HL-60 (cell line): ENCODE measurements around the gene CHST2.

Source experiments
- DNase-seq, 2 experiments: peaks; one replicate each; pipeline ENCODE4 v3.0.0-alpha.2; 2010 to 2020; ENCODE audit warnings: low read depth in 1 of 2, low spot score in 1 of 2
- H3K27ac ChIP-seq: fragments of 250-450 bp; sonication (Bioruptor Pico); replicated peaks from 2 replicates; pipeline ENCODE4 v1.5.1; 2020; ENCODE audit warnings: mild to moderate bottlenecking, moderate library complexity
- H3K27me3 ChIP-seq: fragments of 250-450 bp; sonication (Bioruptor Pico); 2 replicates; pipeline ENCODE4 v1.5.1; 2021; ENCODE audit warnings: mild to moderate bottlenecking, moderate library complexity; ENCODE audit not compliant: insufficient read depth, poor library complexity, severe bottlenecking
- H3K4me3 ChIP-seq: replicated peaks from 2 replicates; pipeline ENCODE4 v1.5.1; 2011; ENCODE audit warnings: mild to moderate bottlenecking, control low read depth, low read length; ENCODE audit not compliant: insufficient read depth
- GABPA ChIP-seq: IDR thresholded peaks from 2 replicates; pipeline ENCODE4 v1.6.1; 2012; ENCODE audit warnings: low read depth
- POLR2AphosphoS5 ChIP-seq: IDR thresholded peaks from 2 replicates; pipeline ENCODE4 v1.6.1; 2012; ENCODE audit warnings: low read depth
- SPI1 ChIP-seq: IDR thresholded peaks from 2 replicates; pipeline ENCODE4 v1.6.1; 2012; ENCODE audit warnings: low read depth, mild to moderate bottlenecking, borderline replicate concordance
- TF ChIP-seq, protein P1 (sequence below): IDR thresholded peaks from one replicate; pipeline ENCODE4 v1.5.1; 2011; ENCODE audit warnings: low read length, control low read depth, inconsistent platforms; ENCODE audit not compliant: insufficient read depth
- TF ChIP-seq, protein P2 (sequence below): IDR thresholded peaks from 2 replicates; pipeline ENCODE4 v1.6.1; 2012; ENCODE audit warnings: low read depth; ENCODE audit not compliant: insufficient replicate concordance

Gene CHST2

DNA sequence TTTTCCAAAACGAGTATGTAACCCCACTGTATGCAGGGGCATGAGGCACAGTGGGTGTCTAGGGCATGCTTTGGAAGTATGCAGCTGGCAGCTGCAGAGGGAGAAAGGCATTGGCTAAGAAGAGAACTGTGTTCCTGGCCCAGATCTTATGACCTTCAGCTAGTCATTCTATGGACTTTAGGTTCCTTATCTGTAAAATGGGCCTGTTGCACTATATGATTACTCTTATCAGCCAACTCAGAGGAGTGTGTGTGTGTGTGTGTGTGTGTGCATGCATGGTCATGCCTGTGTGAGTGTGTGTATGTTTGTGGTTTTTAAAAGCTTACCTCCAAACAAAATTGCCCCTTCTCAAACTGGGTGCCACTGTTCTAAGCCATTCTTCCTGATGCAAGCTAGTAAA is 27.4 kb upstream of the CHST2 start:
- no peaks in the 10 kb centered on the region for H3K27me3 ChIP-seq
- H3K4me3 ChIP-seq: no peak overlapping the region
- no peak for DNase-seq
- TF ChIP-seq SPI1 (no peak), POLR2AphosphoS5 (no peak)
- H3K27ac ChIP-seq: no peak overlapping the region

DNA sequence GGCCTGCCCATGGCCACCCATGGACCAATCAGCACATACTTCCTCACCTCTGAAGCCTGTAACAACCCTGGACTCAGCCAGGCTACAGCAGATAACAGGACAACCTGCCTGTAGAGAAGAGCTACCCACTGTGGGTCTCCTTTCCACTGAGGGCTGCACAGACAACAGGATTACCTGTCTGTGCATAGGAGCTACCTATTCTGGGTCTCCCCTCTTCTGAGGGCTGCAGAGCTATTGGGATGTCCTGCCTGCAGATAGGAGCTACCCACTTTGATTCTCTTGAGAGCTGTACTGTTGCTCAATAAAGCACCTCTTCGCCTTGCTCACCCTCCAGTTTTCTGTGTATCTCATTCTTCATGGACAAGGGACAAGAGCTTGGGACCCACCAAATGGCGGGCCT is 23.8 kb upstream of the CHST2 start:
- Histone ChIP-seq H3K27ac (no peak overlapping the region), H3K4me3 (no peak overlapping the region), H3K27me3 (peaks cover 2% of the 10 kb centered on the region)
- TF ChIP-seq SPI1 (no peak), GABPA (no peak), POLR2AphosphoS5 (no peak)
- TF ChIP-seq, protein P1, sequence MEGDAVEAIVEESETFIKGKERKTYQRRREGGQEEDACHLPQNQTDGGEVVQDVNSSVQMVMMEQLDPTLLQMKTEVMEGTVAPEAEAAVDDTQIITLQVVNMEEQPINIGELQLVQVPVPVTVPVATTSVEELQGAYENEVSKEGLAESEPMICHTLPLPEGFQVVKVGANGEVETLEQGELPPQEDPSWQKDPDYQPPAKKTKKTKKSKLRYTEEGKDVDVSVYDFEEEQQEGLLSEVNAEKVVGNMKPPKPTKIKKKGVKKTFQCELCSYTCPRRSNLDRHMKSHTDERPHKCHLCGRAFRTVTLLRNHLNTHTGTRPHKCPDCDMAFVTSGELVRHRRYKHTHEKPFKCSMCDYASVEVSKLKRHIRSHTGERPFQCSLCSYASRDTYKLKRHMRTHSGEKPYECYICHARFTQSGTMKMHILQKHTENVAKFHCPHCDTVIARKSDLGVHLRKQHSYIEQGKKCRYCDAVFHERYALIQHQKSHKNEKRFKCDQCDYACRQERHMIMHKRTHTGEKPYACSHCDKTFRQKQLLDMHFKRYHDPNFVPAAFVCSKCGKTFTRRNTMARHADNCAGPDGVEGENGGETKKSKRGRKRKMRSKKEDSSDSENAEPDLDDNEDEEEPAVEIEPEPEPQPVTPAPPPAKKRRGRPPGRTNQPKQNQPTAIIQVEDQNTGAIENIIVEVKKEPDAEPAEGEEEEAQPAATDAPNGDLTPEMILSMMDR: no peak
- TF ChIP-seq, protein P2, sequence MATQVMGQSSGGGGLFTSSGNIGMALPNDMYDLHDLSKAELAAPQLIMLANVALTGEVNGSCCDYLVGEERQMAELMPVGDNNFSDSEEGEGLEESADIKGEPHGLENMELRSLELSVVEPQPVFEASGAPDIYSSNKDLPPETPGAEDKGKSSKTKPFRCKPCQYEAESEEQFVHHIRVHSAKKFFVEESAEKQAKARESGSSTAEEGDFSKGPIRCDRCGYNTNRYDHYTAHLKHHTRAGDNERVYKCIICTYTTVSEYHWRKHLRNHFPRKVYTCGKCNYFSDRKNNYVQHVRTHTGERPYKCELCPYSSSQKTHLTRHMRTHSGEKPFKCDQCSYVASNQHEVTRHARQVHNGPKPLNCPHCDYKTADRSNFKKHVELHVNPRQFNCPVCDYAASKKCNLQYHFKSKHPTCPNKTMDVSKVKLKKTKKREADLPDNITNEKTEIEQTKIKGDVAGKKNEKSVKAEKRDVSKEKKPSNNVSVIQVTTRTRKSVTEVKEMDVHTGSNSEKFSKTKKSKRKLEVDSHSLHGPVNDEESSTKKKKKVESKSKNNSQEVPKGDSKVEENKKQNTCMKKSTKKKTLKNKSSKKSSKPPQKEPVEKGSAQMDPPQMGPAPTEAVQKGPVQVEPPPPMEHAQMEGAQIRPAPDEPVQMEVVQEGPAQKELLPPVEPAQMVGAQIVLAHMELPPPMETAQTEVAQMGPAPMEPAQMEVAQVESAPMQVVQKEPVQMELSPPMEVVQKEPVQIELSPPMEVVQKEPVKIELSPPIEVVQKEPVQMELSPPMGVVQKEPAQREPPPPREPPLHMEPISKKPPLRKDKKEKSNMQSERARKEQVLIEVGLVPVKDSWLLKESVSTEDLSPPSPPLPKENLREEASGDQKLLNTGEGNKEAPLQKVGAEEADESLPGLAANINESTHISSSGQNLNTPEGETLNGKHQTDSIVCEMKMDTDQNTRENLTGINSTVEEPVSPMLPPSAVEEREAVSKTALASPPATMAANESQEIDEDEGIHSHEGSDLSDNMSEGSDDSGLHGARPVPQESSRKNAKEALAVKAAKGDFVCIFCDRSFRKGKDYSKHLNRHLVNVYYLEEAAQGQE: no peak
- DNase-seq: no peak

DNA sequence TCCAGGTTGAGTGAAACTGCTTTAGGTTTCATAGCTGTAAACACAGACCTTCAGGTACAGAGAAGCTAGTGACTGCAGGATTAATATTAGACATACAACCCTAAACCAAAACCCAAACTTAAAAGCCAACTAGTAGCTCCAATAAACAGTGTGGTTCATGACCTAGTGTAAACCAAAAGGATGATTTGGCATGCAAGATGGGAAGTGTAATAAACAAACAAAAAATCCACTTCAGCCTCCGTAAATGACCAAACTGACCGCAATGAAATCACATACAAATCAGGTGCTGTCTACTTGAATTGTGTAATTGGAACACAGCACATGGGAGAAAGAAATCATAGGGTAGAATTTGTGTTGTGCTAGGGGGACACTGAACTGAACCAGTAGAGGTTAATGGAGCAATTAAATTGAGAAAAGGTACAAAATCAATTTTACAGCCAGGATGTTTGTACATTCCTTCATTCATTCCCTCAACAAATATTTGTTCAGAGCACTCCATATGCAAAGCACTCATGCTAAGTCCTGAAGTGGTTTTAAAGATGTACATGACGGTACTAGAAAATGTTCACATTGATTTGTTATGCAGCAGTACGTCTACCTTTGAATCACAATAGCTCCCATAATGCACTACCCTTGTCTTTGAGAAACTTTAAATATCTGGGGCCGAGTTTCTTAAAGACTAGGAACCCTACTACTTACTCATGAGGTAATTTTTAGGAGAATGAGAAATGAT is 21.4 kb upstream of the CHST2 start:
- no peak for TF ChIP-seq SPI1
- TF ChIP-seq, protein P1: no peak
- TF ChIP-seq, protein P2: no peak
- no peak for TF ChIP-seq POLR2AphosphoS5
- no peak for TF ChIP-seq GABPA
- no peak overlapping the region for H3K4me3 ChIP-seq
- H3K27me3 ChIP-seq: peaks cover 3% of the 10 kb centered on the region
- DNase-seq: no peak
- H3K27ac ChIP-seq: no peak overlapping the region

DNA sequence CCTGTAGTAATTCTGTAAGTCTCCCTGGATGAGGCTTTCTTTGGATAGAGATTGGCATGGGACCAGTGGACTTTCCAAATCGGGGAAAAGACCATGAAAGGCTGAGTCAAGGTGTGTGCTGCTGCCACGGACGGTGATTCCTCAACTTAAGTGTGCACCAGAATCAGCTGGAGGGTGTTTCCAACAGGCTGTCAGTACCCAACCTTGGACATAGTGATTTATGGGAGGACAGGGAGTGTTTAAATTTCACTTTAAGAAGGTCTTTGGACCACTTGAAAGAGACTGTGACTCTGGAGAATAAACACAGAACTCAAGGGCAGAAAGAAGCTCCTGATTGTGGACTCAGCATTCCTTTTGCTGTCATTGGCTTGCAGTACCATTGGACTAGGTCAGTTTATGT is 20.4 kb upstream of the CHST2 start:
- H3K27me3 ChIP-seq: peaks cover 3% of the 10 kb centered on the region
- no peak for DNase-seq
- no peak overlapping the region for H3K27ac ChIP-seq
- TF ChIP-seq, protein P1: no peak
- TF ChIP-seq GABPA (no peak), POLR2AphosphoS5 (no peak), SPI1 (no peak)
- TF ChIP-seq, protein P2: no peak
- no peak overlapping the region for H3K4me3 ChIP-seq
